ENCODE data around the gene CAPZA2.

DNA sequence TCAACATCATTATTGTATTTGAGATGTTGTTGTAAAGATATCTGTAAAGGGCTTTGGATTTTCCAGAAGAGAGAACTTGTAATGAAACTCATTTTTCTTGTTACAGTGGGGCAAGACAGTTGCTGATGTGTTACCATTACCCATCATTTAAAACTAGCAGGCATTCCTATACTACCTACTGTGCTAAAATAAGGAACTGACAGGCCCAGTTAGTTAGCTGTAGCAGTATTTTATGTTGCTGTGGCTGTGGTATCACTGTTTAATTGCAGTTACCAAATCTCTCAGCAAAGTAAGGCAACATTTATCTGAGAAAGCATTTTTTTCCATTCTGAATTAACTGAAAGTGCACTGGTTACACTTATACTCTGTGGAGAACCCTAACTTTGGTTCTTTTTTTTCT is 100.8 kb downstream of the CAPZA2 start:
- TF ChIP-seq, protein P1, sequence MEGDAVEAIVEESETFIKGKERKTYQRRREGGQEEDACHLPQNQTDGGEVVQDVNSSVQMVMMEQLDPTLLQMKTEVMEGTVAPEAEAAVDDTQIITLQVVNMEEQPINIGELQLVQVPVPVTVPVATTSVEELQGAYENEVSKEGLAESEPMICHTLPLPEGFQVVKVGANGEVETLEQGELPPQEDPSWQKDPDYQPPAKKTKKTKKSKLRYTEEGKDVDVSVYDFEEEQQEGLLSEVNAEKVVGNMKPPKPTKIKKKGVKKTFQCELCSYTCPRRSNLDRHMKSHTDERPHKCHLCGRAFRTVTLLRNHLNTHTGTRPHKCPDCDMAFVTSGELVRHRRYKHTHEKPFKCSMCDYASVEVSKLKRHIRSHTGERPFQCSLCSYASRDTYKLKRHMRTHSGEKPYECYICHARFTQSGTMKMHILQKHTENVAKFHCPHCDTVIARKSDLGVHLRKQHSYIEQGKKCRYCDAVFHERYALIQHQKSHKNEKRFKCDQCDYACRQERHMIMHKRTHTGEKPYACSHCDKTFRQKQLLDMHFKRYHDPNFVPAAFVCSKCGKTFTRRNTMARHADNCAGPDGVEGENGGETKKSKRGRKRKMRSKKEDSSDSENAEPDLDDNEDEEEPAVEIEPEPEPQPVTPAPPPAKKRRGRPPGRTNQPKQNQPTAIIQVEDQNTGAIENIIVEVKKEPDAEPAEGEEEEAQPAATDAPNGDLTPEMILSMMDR (IDR thresholded peaks at IDR 0.05 in 2 of 3, conservative IDR thresholded peaks at IDR 0.05 in 1 of 3; ENCODE audit: control insufficient read depth in 2 of 3, extremely low read depth in 1 of 3, insufficient read depth in 1 of 3, low read depth in 3 of 3, low read length in 3 of 3): no peak
- TF ChIP-seq NFIC (IDR thresholded peaks at IDR 0.05; ENCODE audit: low read depth, low read length) (no peak), NR2C1 (IDR thresholded peaks at IDR 0.05) (no peak), YY1 (IDR thresholded peaks at IDR 0.05; ENCODE audit: low read depth, low read length) (no peak)
- TF ChIP-seq, protein P2, sequence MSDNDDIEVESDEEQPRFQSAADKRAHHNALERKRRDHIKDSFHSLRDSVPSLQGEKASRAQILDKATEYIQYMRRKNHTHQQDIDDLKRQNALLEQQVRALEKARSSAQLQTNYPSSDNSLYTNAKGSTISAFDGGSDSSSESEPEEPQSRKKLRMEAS (IDR thresholded peaks at IDR 0.05; ENCODE audit: low read depth, low read length): no peak

All from GM12878 (cell line).